HG03442 (cell line): ENCODE results near the gene MRPL1.
A peak's percentile ranks its signal among the peaks of the same experiment; 100 is the strongest.
"Not testable (repeated sequence)": the region's sequence is repeated elsewhere in the genome, so short reads cannot be mapped to it uniquely, and the experiment has no call there.

Source experiments
- ATAC-seq: cut with Tn5 transposase; IDR thresholded peaks from one replicate; pipeline ENCODE4 v1.9.1; 2021; ENCODE audit warnings: mild to moderate bottlenecking, moderate library complexity; ENCODE audit not compliant: unreplicated experiment

The MRPL1 gene

GRCh38 chr4:77963004-77963403, 100.4 kb downstream of the MRPL1 start:
- no peak for ATAC-seq

GRCh38 chr4:77973657-77974056, 111.0 kb downstream of the MRPL1 start:
- not testable (repeated sequence) for ATAC-seq

- ATAC-seq = not testable (repeated sequence)
Observed at GRCh38 chr4:77982900-77983540, 120.4 kb downstream of the MRPL1 start.

- not testable (repeated sequence) for ATAC-seq
Observed at GRCh38 chr4:77983612-77984311, 121.1 kb downstream of the MRPL1 start.

- ATAC-seq = no peak
Observed at GRCh38 chr4:77989968-77990367, 127.3 kb downstream of the MRPL1 start.

- ATAC-seq = no peak
Observed at GRCh38 chr4:77990456-77990855, 127.8 kb downstream of the MRPL1 start.

GRCh38 chr4:77990904-77991358, 128.3 kb downstream of the MRPL1 start:
- no peak for ATAC-seq

- no peak for ATAC-seq
Observed at GRCh38 chr4:77992581-77992980, 130.0 kb downstream of the MRPL1 start.

- peak; percentile 71 for ATAC-seq
Observed at GRCh38 chr4:77994194-77994721, 131.6 kb downstream of the MRPL1 start.

- ATAC-seq = no peak
Observed at GRCh38 chr4:77996076-77996475, 133.4 kb downstream of the MRPL1 start.

- ATAC-seq = no peak
Observed at GRCh38 chr4:78001531-78001930, 138.9 kb downstream of the MRPL1 start.

- no peak for ATAC-seq
Observed at GRCh38 chr4:78002260-78002659, 139.6 kb downstream of the MRPL1 start.
